ENCODE results near the gene PLD6. TPM values are rescaled to one million over a fixed set of nuclear protein-coding genes. Genes with fewer than 3 reads are reported as not detected.

PLD6 gene
- total RNA-seq = 1.9 and 2.4 TPM in 2 replicates

GRCh38 chr17:17206124-17206912, at the start of gene PLD6:
TSS of gene PLD6 (minus strand) at chr17:17206333. CDS start at chr17:17206286, 47 bp downstream.

GRCh38 chr17:17237026-17237799, 31.1 kb upstream of the PLD6 start, which contains the start of gene FLCN:
TSS of gene FLCN (minus strand) at chr17:17237168. CDS start at chr17:17228137, 9,031 bp downstream.

Other genes with a start within 250 kb of the PLD6 start
- 0.09 TPM in 1 of 2 replicates, not detected in the other for gene TNFRSF13B, start 234.2 kb downstream of the PLD6 start, total RNA-seq
- 73.4 and 99.5 TPM in 2 replicates for gene MPRIP, start 163.9 kb downstream of the PLD6 start, total RNA-seq
- gene FLCN, start 30.8 kb upstream of the PLD6 start, total RNA-seq = 62.9 and 67.0 TPM in 2 replicates
- gene COPS3, start 74.9 kb upstream of the PLD6 start, total RNA-seq = 66.2 and 67.0 TPM in 2 replicates
- gene NT5M, start 97.0 kb upstream of the PLD6 start, total RNA-seq = 1.1 and 1.4 TPM in 2 replicates

All from bronchial smooth muscle cell (primary cell).